ENCODE results near the gene CRK.
A peak's percentile ranks its signal among the peaks of the same experiment; 100 is the strongest.

CRK gene

GRCh38 chr17:1455797-1456599 is at the start of gene CRK:
TSS of gene CRK (minus strand) at chr17:1456232. CDS start at chr17:1456117, 115 bp downstream.
- Histone ChIP-seq H3K9ac (ENCODE audit: low read length in 5 of 5) (peak within 1 kb of the TSS; percentile 63 to 98 (median 94)), H3K36me3 (ENCODE audit: control insufficient read depth in 5 of 5, insufficient read depth in 5 of 5, low read length in 5 of 5) (peaks cover 0 to 9% (median 4%) of the 10 kb centered on the region in 5 donors), H3K4me3 (ENCODE audit: low read depth in 1 of 5, low read length in 5 of 5) (peak within 1 kb of the TSS; percentile 84 to 95 (median 91)), H3K9me3 (ENCODE audit: control insufficient read depth in 5 of 5, low read length in 5 of 5) (no peaks in the 10 kb centered on the region), H3K27ac (ENCODE audit: low read depth, low read length) (peak within 1 kb of the TSS; percentile 96), H3K27me3 (ENCODE audit: control insufficient read depth in 5 of 5, insufficient read depth in 4 of 5, low read length in 5 of 5) (no peaks in the 10 kb centered on the region), H3K4me1 (ENCODE audit: control insufficient read depth in 5 of 5, insufficient read depth in 5 of 5, low read length in 5 of 5) (peaks cover 5 to 52% (median 44%) of the 10 kb centered on the region in 5 donors)

GRCh38 chr17:1505586-1505985 is 49.6 kb upstream of the CRK start:
- H3K4me3 ChIP-seq (ENCODE audit: low read depth in 1 of 5, low read length in 5 of 5): peak overlapping the region in 1 of 5 donors; percentile 22
- no peaks in the 10 kb centered on the region for H3K9me3 ChIP-seq (ENCODE audit: control insufficient read depth in 5 of 5, low read length in 5 of 5)
- no peaks in the 10 kb centered on the region for H3K27me3 ChIP-seq (ENCODE audit: control insufficient read depth in 5 of 5, insufficient read depth in 4 of 5, low read length in 5 of 5)
- peak overlapping the region in 2 of 5 donors; percentile 26 to 47 for H3K9ac ChIP-seq (ENCODE audit: low read length in 5 of 5)
- peaks cover 0 to 49% (median 42%) of the 10 kb centered on the region in 5 donors for H3K36me3 ChIP-seq (ENCODE audit: control insufficient read depth in 5 of 5, insufficient read depth in 5 of 5, low read length in 5 of 5)
- H3K4me1 ChIP-seq (ENCODE audit: control insufficient read depth in 5 of 5, insufficient read depth in 5 of 5, low read length in 5 of 5): peaks cover 13 to 50% (median 46%) of the 10 kb centered on the region in 5 donors
- H3K27ac ChIP-seq (ENCODE audit: low read depth, low read length): peak overlapping the region; percentile 79

DNA sequence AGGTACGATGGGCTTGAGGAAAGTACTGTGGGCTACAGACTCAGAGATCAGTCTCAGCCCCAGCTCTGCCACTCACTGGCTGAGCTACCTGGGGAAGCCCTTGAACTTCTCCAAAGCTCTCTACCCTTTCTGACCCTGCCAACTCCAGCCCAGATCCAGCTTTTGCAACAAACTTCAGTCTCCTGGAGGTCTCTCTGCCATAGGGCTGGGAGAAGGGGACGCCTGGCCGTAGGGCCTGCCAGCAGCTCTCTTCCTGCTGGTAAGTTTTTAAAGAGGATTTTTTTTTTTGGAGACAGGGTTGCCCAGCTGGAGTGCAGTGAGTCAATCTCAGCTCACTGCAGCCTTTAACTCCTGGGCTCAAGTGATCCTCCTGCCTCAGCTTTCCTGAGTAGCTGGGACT is 48.8 kb upstream of the CRK start:
- Histone ChIP-seq H3K9me3 (ENCODE audit: control insufficient read depth in 5 of 5, low read length in 5 of 5) (no peaks in the 10 kb centered on the region), H3K36me3 (ENCODE audit: control insufficient read depth in 5 of 5, insufficient read depth in 5 of 5, low read length in 5 of 5) (peaks cover 0 to 47% (median 42%) of the 10 kb centered on the region in 5 donors), H3K27ac (ENCODE audit: low read depth, low read length) (peak overlapping the region; percentile 57), H3K27me3 (ENCODE audit: control insufficient read depth in 5 of 5, insufficient read depth in 4 of 5, low read length in 5 of 5) (no peaks in the 10 kb centered on the region), H3K9ac (ENCODE audit: low read length in 5 of 5) (peak overlapping the region in 1 of 5 donors; percentile 47), H3K4me1 (ENCODE audit: control insufficient read depth in 5 of 5, insufficient read depth in 5 of 5, low read length in 5 of 5) (peaks cover 13 to 44% (median 43%) of the 10 kb centered on the region in 5 donors), H3K4me3 (ENCODE audit: low read depth in 1 of 5, low read length in 5 of 5) (no peak overlapping the region)

DNA sequence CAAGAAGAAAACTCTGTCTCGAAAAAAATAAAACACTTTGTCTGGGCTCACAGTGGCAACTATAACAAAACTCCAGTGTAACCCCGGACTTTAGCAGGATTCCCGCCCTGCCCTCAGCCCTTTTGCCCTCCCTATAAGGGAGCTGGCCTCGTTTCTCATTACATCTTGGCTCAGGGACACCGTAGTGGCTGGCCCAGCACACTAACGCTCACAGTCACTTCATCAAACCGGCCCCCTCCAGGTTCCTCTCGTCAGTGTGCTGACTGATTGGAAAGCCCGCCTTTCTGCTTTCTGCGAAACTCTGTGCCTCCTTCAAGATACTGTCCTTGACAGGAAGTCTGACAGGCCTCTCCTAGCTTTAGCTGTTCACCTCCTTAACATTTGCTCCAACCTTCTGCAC is 47.7 kb upstream of the CRK start:
- H3K4me1 ChIP-seq (ENCODE audit: control insufficient read depth in 5 of 5, insufficient read depth in 5 of 5, low read length in 5 of 5): peaks cover 6 to 35% (median 33%) of the 10 kb centered on the region in 5 donors
- peaks cover 0 to 47% (median 39%) of the 10 kb centered on the region in 5 donors for H3K36me3 ChIP-seq (ENCODE audit: control insufficient read depth in 5 of 5, insufficient read depth in 5 of 5, low read length in 5 of 5)

DNA sequence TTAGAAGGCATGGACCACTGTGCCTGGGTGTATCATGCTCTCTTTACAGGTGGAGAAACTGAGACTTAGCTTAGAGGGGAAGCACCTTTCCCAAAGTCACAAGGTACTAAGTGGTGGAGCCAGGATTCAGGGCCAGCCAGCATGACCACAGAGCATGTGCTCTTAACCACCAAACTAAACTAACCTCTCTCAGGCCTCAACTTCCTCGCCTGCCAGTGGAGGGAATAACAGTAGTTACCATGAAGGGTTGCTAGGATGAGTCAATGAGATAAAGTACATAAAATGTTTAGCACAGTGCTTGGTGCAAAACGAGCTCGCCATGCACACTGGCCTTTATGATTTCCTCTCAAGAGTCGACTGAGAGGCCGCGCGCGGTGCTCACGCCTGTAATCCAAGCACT is 42.8 kb upstream of the CRK start:
- Histone ChIP-seq H3K4me3 (ENCODE audit: low read depth in 1 of 5, low read length in 5 of 5) (no peak overlapping the region), H3K4me1 (ENCODE audit: control insufficient read depth in 5 of 5, insufficient read depth in 5 of 5, low read length in 5 of 5) (peaks cover 2 to 45% (median 41%) of the 10 kb centered on the region in 5 donors), H3K9ac (ENCODE audit: low read length in 5 of 5) (no peak overlapping the region), H3K9me3 (ENCODE audit: control insufficient read depth in 5 of 5, low read length in 5 of 5) (no peaks in the 10 kb centered on the region), H3K27me3 (ENCODE audit: control insufficient read depth in 5 of 5, insufficient read depth in 4 of 5, low read length in 5 of 5) (no peaks in the 10 kb centered on the region), H3K27ac (ENCODE audit: low read depth, low read length) (no peak overlapping the region), H3K36me3 (ENCODE audit: control insufficient read depth in 5 of 5, insufficient read depth in 5 of 5, low read length in 5 of 5) (peaks cover 0 to 52% (median 42%) of the 10 kb centered on the region in 5 donors)

More for the DNA sequence above, 47.7 kb upstream of the CRK start:
- H3K9ac ChIP-seq (ENCODE audit: low read length in 5 of 5): no peak overlapping the region
- H3K27ac ChIP-seq (ENCODE audit: low read depth, low read length): no peak overlapping the region
- no peaks in the 10 kb centered on the region for H3K27me3 ChIP-seq (ENCODE audit: control insufficient read depth in 5 of 5, insufficient read depth in 4 of 5, low read length in 5 of 5)
- H3K4me3 ChIP-seq (ENCODE audit: low read depth in 1 of 5, low read length in 5 of 5): no peak overlapping the region
- H3K9me3 ChIP-seq (ENCODE audit: control insufficient read depth in 5 of 5, low read length in 5 of 5): no peaks in the 10 kb centered on the region

DNA sequence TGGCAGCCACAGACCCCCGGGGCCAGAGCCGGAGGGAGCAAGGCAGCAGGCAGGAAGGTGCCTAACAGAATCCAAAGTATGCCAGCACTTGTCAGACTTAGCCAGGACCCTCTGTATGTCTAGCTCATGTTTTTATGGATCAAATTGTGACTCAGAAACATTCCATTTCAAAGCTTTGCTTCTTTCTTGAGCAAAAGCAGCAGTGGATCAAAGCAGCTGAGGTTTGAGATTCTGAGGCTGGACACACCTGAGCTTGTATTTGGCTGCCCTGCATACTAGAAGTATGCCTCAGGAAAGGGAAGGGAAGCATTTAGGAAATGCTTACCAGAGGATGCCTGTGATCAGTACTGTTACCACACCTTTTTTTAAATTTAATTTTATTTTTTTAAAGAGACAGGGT is 42.2 kb upstream of the CRK start:
- no peak overlapping the region for H3K4me3 ChIP-seq (ENCODE audit: low read depth in 1 of 5, low read length in 5 of 5)
- H3K9ac ChIP-seq (ENCODE audit: low read length in 5 of 5): no peak overlapping the region
- H3K27ac ChIP-seq (ENCODE audit: low read depth, low read length): peak overlapping the region; percentile 94
- no peaks in the 10 kb centered on the region for H3K27me3 ChIP-seq (ENCODE audit: control insufficient read depth in 5 of 5, insufficient read depth in 4 of 5, low read length in 5 of 5)
- H3K4me1 ChIP-seq (ENCODE audit: control insufficient read depth in 5 of 5, insufficient read depth in 5 of 5, low read length in 5 of 5): peaks cover 3 to 51% (median 48%) of the 10 kb centered on the region in 5 donors
- no peaks in the 10 kb centered on the region for H3K9me3 ChIP-seq (ENCODE audit: control insufficient read depth in 5 of 5, low read length in 5 of 5)
- H3K36me3 ChIP-seq (ENCODE audit: control insufficient read depth in 5 of 5, insufficient read depth in 5 of 5, low read length in 5 of 5): peaks cover 0 to 48% (median 39%) of the 10 kb centered on the region in 5 donors

DNA sequence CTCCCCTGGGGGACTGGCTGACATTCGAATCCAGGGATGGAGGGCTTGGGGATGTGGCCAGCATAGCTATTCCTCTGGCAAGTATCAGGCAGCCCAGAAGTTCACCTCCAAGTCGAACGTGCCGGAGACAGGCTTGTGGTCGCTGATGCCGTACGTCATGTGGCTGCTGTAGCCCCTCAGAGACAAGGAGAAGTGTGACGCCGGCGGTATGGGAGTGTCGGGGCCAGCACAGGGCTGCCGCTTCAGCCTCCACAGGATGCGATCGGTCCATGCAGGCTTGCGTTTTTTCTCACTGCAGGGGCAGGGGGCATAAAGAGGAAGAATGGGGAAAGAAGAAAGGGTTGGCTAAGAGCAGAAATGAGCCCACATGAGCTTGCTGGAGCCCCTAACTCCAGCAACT is 41.8 kb upstream of the CRK start:
- H3K9ac ChIP-seq (ENCODE audit: low read length in 5 of 5): peak overlapping the region in 1 of 5 donors; percentile 68
- peaks cover 0 to 48% (median 39%) of the 10 kb centered on the region in 5 donors for H3K36me3 ChIP-seq (ENCODE audit: control insufficient read depth in 5 of 5, insufficient read depth in 5 of 5, low read length in 5 of 5)
- no peaks in the 10 kb centered on the region for H3K27me3 ChIP-seq (ENCODE audit: control insufficient read depth in 5 of 5, insufficient read depth in 4 of 5, low read length in 5 of 5)
- peak overlapping the region; percentile 94 for H3K27ac ChIP-seq (ENCODE audit: low read depth, low read length)
- H3K9me3 ChIP-seq (ENCODE audit: control insufficient read depth in 5 of 5, low read length in 5 of 5): no peaks in the 10 kb centered on the region
- peaks cover 3 to 55% (median 52%) of the 10 kb centered on the region in 5 donors for H3K4me1 ChIP-seq (ENCODE audit: control insufficient read depth in 5 of 5, insufficient read depth in 5 of 5, low read length in 5 of 5)
- H3K4me3 ChIP-seq (ENCODE audit: low read depth in 1 of 5, low read length in 5 of 5): no peak overlapping the region

- peak overlapping the region; percentile 94 for H3K27ac ChIP-seq (ENCODE audit: low read depth, low read length)
- H3K9me3 ChIP-seq (ENCODE audit: control insufficient read depth in 5 of 5, low read length in 5 of 5): no peaks in the 10 kb centered on the region
- peaks cover 0 to 48% (median 39%) of the 10 kb centered on the region in 5 donors for H3K36me3 ChIP-seq (ENCODE audit: control insufficient read depth in 5 of 5, insufficient read depth in 5 of 5, low read length in 5 of 5)
- peak overlapping the region in 1 of 5 donors; percentile 13 for H3K9ac ChIP-seq (ENCODE audit: low read length in 5 of 5)
- peaks cover 3 to 65% (median 61%) of the 10 kb centered on the region in 5 donors for H3K4me1 ChIP-seq (ENCODE audit: control insufficient read depth in 5 of 5, insufficient read depth in 5 of 5, low read length in 5 of 5)
- H3K27me3 ChIP-seq (ENCODE audit: control insufficient read depth in 5 of 5, insufficient read depth in 4 of 5, low read length in 5 of 5): no peaks in the 10 kb centered on the region
- no peak overlapping the region for H3K4me3 ChIP-seq (ENCODE audit: low read depth in 1 of 5, low read length in 5 of 5)
These were observed 40.8 kb upstream of the CRK start for GRCh38 chr17:1496869-1497268.

DNA sequence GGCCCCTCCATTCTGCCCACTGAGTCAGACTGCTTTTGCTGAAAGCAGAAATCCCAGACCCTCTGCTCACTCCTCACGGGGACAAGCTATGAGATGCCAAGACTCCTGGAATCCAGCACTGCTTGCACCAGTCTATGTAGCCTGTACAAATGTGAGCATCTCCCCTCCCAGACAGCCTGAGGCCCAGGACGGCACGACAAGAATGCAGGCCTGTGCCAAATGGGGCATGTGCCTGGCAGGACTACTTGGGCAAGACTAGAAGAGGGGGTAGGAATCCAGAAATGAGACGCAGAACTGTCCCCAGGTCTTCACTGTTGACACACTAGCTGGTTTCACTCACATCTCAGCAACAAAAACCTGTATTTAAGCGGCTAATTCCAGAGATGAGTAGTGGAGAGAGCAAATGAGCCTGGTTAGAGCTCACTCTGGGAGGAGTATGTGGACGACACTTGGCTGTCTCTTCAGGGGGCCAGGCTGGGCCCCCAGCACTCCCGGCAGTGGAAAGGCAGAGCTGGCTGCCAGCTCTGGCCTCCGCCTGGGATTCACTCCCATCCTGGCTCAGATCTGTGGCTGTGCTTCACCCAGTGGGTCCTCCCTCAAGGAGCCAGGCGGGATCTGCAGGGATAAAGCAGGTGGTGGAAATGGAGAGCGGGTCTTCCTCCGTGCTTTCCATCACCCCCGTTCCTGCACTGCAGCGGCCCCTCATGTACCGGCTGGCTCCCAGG is 39.4 kb upstream of the CRK start:
- Histone ChIP-seq H3K9ac (ENCODE audit: low read length in 5 of 5) (peak overlapping the region in 2 of 5 donors; percentile 53 to 66), H3K27me3 (ENCODE audit: control insufficient read depth in 5 of 5, insufficient read depth in 4 of 5, low read length in 5 of 5) (no peaks in the 10 kb centered on the region), H3K4me3 (ENCODE audit: low read depth in 1 of 5, low read length in 5 of 5) (peak overlapping the region in 2 of 5 donors; percentile 31 to 71), H3K36me3 (ENCODE audit: control insufficient read depth in 5 of 5, insufficient read depth in 5 of 5, low read length in 5 of 5) (peaks cover 0 to 48% (median 39%) of the 10 kb centered on the region in 5 donors), H3K9me3 (ENCODE audit: control insufficient read depth in 5 of 5, low read length in 5 of 5) (no peaks in the 10 kb centered on the region), H3K27ac (ENCODE audit: low read depth, low read length) (peak overlapping the region; percentile 94), H3K4me1 (ENCODE audit: control insufficient read depth in 5 of 5, insufficient read depth in 5 of 5, low read length in 5 of 5) (peaks cover 3 to 73% (median 70%) of the 10 kb centered on the region in 5 donors)
